Measurements from ENCODE around the gene PAX1. TPM values are rescaled to one million over a fixed set of nuclear protein-coding genes. Genes with fewer than 3 reads are reported as not detected.

Gene PAX1
- total RNA-seq, 1 experiment from 2014 or later = 0.09 TPM

GRCh38 chr20:21663465-21663864, 42.0 kb upstream of the PAX1 start:
- DNase-seq (ENCODE audit: low spot score) = no peak
- TF ChIP-seq EZH2 (IDR thresholded peaks at IDR 0.05; ENCODE audit: borderline replicate concordance, low read depth, low read length, poor library complexity, severe bottlenecking) (no peak), CTCF (conservative IDR thresholded peaks at IDR 0.05; ENCODE audit: low read depth, low read length) (no peak)
- intact Hi-C loops (cut with micrococcal nuclease; ENCODE audit: unreplicated experiment) = no loop called here
- Histone ChIP-seq H3K9me3 (ENCODE audit: low read depth, low read length, poor library complexity, severe bottlenecking) (no peaks in the 10 kb centered on the region), H3K27me3 (replicated peaks; ENCODE audit: insufficient read depth, low read depth, low read length, poor library complexity) (peaks cover 42% of the 10 kb centered on the region), H3K36me3 (ENCODE audit: insufficient read depth, low read length, poor library complexity, severe bottlenecking) (no peaks in the 10 kb centered on the region), H3K4me3 (ENCODE audit: low read depth, low read length, poor library complexity, severe bottlenecking) (no peak overlapping the region), H3K4me1 (ENCODE audit: insufficient read depth, low read length, poor library complexity, severe bottlenecking) (no peaks in the 10 kb centered on the region), H3K27ac (ENCODE audit: low read depth, low read length, poor library complexity, severe bottlenecking) (no peak overlapping the region)
- CTCF ChIA-PET = no interaction called here
- POLR2A ChIA-PET (ENCODE audit: low non-redundant PET) = no interaction called here
- no TSS peak for BruUV-seq (replicated peaks)

GRCh38 chr20:21665687-21666446, 39.6 kb upstream of the PAX1 start:
- ChIA-PET CTCF (interaction anchor here (0.7 to 0.8 kb wide), 2 partner anchors 37 to 54 kb away, joined by 3 to 7 read pairs; no protein-coding TSS in a partner anchor), POLR2A (ENCODE audit: low non-redundant PET) (no interaction called here)
- H3K9me3 ChIP-seq (ENCODE audit: low read depth, low read length, poor library complexity, severe bottlenecking) = no peaks in the 10 kb centered on the region
- H3K27ac ChIP-seq (ENCODE audit: low read depth, low read length, poor library complexity, severe bottlenecking) = no peak overlapping the region
- intact Hi-C loops (cut with micrococcal nuclease; ENCODE audit: unreplicated experiment) = no loop called here
- DNase-seq (ENCODE audit: low spot score) = no peak
- no peaks in the 10 kb centered on the region for H3K36me3 ChIP-seq (ENCODE audit: insufficient read depth, low read length, poor library complexity, severe bottlenecking)
- peaks cover 25% of the 10 kb centered on the region for H3K27me3 ChIP-seq (replicated peaks; ENCODE audit: insufficient read depth, low read depth, low read length, poor library complexity)
- TF ChIP-seq CTCF (conservative IDR thresholded peaks at IDR 0.05; ENCODE audit: low read depth, low read length) (no peak), EZH2 (IDR thresholded peaks at IDR 0.05; ENCODE audit: borderline replicate concordance, low read depth, low read length, poor library complexity, severe bottlenecking) (no peak)
- BruUV-seq (replicated peaks) = no TSS peak
- no peak overlapping the region for H3K4me3 ChIP-seq (ENCODE audit: low read depth, low read length, poor library complexity, severe bottlenecking)
- H3K4me1 ChIP-seq (ENCODE audit: insufficient read depth, low read length, poor library complexity, severe bottlenecking) = no peaks in the 10 kb centered on the region

- no peak overlapping the region for H3K27ac ChIP-seq (ENCODE audit: low read depth, low read length, poor library complexity, severe bottlenecking)
- no peaks in the 10 kb centered on the region for H3K36me3 ChIP-seq (ENCODE audit: insufficient read depth, low read length, poor library complexity, severe bottlenecking)
- TF ChIP-seq EZH2 (IDR thresholded peaks at IDR 0.05; ENCODE audit: borderline replicate concordance, low read depth, low read length, poor library complexity, severe bottlenecking) (no peak), CTCF (conservative IDR thresholded peaks at IDR 0.05; ENCODE audit: low read depth, low read length) (no peak)
- ChIA-PET POLR2A (ENCODE audit: low non-redundant PET) (no interaction called here), CTCF (no interaction called here)
- BruUV-seq (replicated peaks) = no TSS peak
- H3K4me3 ChIP-seq (ENCODE audit: low read depth, low read length, poor library complexity, severe bottlenecking) = no peak overlapping the region
- H3K4me1 ChIP-seq (ENCODE audit: insufficient read depth, low read length, poor library complexity, severe bottlenecking) = no peaks in the 10 kb centered on the region
- no peaks in the 10 kb centered on the region for H3K9me3 ChIP-seq (ENCODE audit: low read depth, low read length, poor library complexity, severe bottlenecking)
- no peaks in the 10 kb centered on the region for H3K27me3 ChIP-seq (replicated peaks; ENCODE audit: insufficient read depth, low read depth, low read length, poor library complexity)
- no peak for DNase-seq (ENCODE audit: low spot score)
- intact Hi-C loops (cut with micrococcal nuclease; ENCODE audit: unreplicated experiment) = no loop called here
These were observed 35.3 kb upstream of the PAX1 start for GRCh38 chr20:21670126-21670525.

All from A673 (cell line).